Left cardiac atrium (tissue), 4 donors: ENCODE results near the gene GSTO2. TPM values are rescaled to one million over a fixed set of nuclear protein-coding genes. Genes with fewer than 3 reads are reported as not detected.

Experiments used
- ATAC-seq, 2 donors: fragments of 200-7000 bp; cut with Tn5 transposase; one replicate each; pipeline ENCODE4 v1.9.1; 2020; ENCODE audit warnings: mild to moderate bottlenecking in 2 of 2, moderate library complexity in 2 of 2
- DNase-seq: peaks from one replicate; pipeline ENCODE4 v3.0.0-alpha.2; 2020
- intact Hi-C, 2 donors: fragments of 100-400 bp; cut with DNase I; formaldehyde crosslinking; loops; one replicate each; pipeline versions ENCODE4 v1.14.1 to v1.15.1; 2022 to 2023
- total RNA-seq, 2 donors: library from RNA; stranded (reverse); fragmentation: NEBNext Ultra II Directional; extraction: Animal tissue kit (Norgen Biotek cat#: 25700); gene quantifications; one replicate each; pipeline ENCODE4 v1.2.1, GENCODE V29; 2021
- donor health status: DM: no; HTN: yes; CAD: no.
- donor health status: DM: no; HTN: yes; CAD: no; lungs with severe emphysema.
- donor health status: DM: yes; HTN: yes; CAD: no.
- donor health status: Dilated cardiomyopathy.

The GSTO2 gene
- total RNA-seq, 2 donors from 2014 or later, result 0.82 to 0.92 TPM

- ATAC-seq (no peak), DNase-seq (no peak)
- intact Hi-C loops, result no loop called here
Observed at GRCh38 chr10:104318326-104318725, 49.3 kb downstream of the GSTO2 start.

DNA sequence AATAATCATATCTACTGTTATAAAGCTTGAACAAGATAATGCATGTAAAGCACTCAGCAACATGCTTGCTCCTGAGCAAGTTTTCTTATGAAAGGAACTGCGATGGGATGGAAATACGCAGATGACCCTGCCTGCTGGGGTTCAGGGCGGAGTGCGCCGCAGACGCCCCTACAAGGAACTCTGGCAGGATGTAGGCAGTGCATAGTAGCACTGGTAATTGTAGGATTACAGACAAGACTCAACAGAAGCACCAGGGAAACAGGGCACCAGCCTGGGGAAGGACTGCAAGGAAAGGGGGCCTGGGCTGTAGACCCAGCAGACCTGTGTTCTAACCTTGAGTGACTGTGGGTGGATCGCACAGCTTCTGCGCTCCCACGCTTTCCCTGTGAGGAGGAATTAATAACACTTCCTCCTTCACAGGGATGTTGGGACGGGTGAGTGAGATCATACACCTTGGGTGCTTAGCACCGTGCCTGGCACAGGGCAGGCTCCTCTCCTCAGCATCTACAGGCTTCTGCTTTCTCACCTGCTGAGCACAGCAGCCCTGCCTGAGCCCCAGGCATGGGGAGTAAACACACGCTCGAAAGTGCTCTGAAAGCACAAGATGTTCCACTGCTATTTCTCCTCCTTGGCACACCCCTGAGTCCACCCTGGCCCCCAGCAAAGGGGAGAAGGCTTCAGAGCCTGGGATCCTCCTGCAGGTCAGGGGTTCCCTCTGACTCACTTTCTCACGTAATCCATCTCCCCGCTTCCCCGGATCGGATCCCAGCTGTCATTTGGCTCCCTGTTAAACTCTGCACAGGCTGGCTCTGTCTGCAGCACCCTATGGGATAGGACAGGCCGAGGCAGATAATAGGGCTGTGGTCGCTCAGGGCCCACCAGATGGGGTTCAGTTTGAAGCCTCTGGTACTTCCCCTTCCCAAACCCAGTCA, 50.1 kb downstream of the GSTO2 start:
- ATAC-seq (peak in 1 of 2 donors; percentile 57), DNase-seq (no peak)
- intact Hi-C loops, result no loop called here

DNA sequence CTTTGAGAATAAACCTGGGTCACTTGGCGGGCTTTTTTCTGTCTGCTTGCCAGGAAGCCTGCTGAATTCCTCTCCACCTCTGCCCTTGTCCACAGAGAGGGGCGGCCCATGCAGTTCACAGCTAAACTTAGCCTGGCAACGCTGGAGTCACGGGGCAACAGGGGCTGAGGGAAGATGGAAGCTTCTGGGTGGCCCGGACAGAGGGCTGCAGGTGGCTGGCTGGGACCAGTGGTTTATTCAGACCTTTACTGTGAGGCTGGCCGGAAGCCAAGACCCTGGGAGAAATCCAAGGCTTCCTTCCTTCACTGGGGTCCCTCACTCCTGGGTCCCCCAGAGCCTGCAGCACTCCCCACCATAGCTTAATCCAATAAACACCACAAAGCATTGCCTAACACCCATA, 52.2 kb downstream of the GSTO2 start:
- DNase-seq (no peak), ATAC-seq (peak in 1 of 2 donors; percentile 25)
- intact Hi-C loops, result no loop called here

- DNase-seq, result no peak
- intact Hi-C loops, result no loop called here
- no peak for ATAC-seq
Observed at GRCh38 chr10:104321725-104322415, 52.9 kb downstream of the GSTO2 start.

- DNase-seq, result no peak
- no peak for ATAC-seq
- intact Hi-C loops, result no loop called here
Observed at GRCh38 chr10:104322416-104322782, 53.4 kb downstream of the GSTO2 start.

DNA sequence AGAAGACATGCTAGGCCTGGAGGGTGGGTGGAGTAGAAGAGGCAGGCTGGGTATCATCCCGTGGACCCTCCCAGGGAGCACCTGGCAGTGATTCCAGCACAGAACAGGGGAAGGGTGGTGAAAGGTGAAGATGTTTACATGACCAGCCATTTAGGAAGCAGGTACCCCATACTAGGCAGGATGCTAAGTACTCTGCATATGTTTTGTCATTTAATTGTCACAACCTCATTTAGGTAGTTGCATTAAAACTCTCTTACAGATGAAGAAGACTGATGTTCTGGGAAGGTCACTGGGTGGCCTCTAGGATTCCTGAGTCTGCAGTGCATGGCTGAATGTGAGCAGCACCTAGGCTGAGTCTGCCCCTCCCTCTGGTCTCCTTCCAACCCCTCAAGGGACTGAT, 54.1 kb downstream of the GSTO2 start:
- ATAC-seq, result no peak
- DNase-seq, result no peak
- intact Hi-C loops, result no loop called here

DNA sequence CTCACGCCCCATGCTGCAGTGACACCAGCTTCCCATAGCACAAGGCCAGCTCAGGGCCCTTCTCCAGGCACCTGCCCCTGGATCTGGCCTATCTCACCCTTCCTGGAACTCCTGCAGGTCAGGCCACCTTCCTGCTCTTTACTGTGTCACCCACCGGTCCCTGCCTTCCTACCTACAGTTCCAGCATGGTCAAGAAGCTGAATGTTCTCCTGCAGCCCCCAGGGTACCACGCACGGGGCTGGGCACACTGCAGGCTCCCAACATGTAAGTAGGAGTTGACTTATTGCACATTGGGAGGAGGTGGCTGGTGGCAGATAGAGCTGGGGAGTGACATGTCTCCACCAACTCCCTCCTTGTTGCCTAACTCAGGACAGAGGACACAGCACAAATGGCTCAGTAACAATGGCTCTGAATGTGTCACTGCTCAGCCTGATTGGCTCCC, 54.8 kb downstream of the GSTO2 start:
- ATAC-seq (no peak), DNase-seq (no peak)
- intact Hi-C loops, result no loop called here

GRCh38 chr10:104324221-104324686, 55.3 kb downstream of the GSTO2 start:
- no peak for DNase-seq
- intact Hi-C loops, result no loop called here
- no peak for ATAC-seq

- intact Hi-C loops, result no loop called here
- no peak for ATAC-seq
- no peak for DNase-seq
Observed at GRCh38 chr10:104324931-104325330, 55.9 kb downstream of the GSTO2 start.

DNA sequence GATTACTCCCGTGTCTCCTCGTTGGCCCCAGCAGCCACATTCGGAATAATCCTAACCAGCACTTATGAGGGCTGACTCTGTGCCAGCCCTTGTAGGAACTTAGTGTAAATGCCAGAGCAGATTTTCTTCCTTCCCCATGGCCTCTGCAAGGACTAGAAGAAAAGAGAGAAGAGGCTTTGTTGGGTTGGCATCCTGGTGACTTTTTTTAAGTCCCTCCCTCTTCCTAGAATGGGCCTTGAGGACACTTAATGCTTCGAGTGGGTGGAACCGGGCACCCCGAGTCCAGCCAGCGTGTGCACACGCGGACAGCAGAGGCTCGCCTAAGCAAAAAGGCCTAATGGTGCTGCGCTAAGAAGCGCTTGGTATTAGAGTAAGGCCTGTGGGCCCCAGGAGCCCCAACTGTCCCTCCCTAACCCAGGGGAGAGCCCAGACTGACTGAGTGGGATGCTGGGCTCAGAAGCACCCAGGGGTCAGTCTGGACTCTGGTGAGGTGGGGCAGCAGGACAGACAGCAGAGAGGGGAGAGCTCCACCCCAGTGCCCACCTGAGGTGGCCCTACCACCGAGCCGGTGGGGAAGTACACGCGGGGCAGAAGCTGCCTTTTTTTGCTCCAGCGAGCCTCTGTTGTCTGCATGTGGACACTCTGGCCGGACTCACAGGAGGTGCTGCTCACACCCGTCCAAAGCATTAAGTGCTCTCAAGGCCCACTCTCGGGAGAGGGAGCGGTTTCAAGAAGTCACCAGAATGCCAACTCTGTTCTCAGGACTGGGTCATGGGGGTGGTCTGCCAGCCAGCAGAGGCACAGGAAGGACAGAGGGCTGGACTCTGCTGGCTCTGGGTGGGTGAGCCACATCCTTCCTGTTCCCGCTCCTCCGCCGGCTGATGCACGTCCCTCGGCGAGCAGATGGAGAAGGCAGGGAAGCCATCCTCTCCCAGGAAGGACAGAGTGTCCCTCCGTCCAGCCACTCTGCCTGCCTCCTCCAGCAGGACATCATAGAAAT, 56.8 kb downstream of the GSTO2 start:
- ATAC-seq, result peak in 1 of 2 donors; percentile 1
- intact Hi-C loops, result loop anchor here in 1 of 2 donors (2.0 kb wide), 1 partner anchor 15 kb away; no protein-coding TSS in a partner anchor
- peak; percentile 64 for DNase-seq

- intact Hi-C loops, result loop anchor here in 1 of 2 donors (2.0 kb wide), 1 partner anchor 16 kb away; no protein-coding TSS in a partner anchor
- DNase-seq, result no peak
- no peak for ATAC-seq
Observed at GRCh38 chr10:104326991-104327610, 58.1 kb downstream of the GSTO2 start.

GRCh38 chr10:104327745-104328645, 59.0 kb downstream of the GSTO2 start:
- intact Hi-C loops, result loop anchor here in 1 of 2 donors (2.0 kb wide), 1 partner anchor 17 kb away; no protein-coding TSS in a partner anchor
- DNase-seq, result peak; percentile 71

DNA sequence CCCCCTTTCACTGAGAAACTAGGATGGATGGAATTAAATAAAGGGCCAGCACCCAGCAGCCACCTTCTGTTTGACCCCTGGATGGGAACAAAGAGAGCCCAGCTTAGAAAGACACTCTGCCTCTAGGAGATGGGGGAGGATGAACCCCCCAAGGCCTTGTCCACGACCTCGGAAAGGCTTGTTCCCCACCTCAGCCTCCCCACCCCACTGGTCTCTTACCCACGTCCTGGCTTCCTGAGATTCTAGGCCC, 59.6 kb downstream of the GSTO2 start:
- DNase-seq (no peak), ATAC-seq (no peak)
- intact Hi-C loops, result no loop called here

More at GRCh38 chr10:104327745-104328645, 59.0 kb downstream of the GSTO2 start:
- peak; percentile 5 to 9 for ATAC-seq

DNA sequence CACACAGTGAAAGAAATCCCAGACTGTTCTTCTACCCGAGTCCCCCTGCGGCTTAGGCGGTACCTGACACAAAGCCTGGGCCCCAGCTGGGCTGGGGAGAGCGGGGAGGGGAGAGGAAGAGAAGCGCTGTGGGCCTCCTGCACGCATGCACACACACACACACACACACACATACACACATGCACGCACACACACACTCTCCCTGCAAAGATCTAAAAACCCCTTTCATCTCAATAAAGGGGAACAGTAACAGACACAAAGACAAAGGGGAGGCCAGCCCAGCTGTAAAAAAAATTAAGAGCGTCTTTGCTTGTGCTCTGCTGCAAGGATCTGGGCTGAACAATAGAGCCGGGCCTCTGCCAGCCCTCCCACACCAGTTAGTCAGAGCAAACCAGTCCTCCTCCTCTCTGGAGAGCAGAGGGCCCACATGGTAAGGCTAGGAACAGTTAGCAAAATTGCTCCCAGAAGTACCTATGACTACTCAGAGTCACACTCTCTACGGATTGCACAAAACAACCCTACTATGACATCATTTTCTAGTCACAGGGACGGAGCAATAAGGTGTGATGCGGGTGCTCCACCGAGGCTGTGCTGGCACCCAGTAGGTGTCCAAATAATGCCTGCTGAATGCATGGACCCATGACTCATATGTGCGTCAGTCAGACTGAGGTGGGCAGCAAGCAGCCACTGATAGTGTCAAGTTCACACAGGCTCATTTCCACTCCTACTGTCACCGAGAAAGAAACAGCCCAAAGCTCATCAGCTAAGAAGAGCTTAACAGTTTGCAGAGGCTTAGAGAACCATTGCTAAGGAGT, 60.1 kb downstream of the GSTO2 start:
- DNase-seq (peak; percentile 77), ATAC-seq (peak; percentile 23 to 69)
- intact Hi-C loops, result no loop called here

GRCh38 chr10:104329735-104330134, 60.8 kb downstream of the GSTO2 start:
- ATAC-seq, result peak in 1 of 2 donors; percentile 2
- no peak for DNase-seq
- intact Hi-C loops, result no loop called here

GRCh38 chr10:104330168-104331110, 61.5 kb downstream of the GSTO2 start:
- ATAC-seq (peak; percentile 28 to 36), DNase-seq (peak; percentile 68)
- intact Hi-C loops, result no loop called here
